H54 (cell line): ENCODE measurements around the gene ZSCAN5A.
"Not testable (repeated sequence)": the region's sequence is repeated elsewhere in the genome, so short reads cannot be mapped to it uniquely, and the experiment has no call there.

ENCODE experiments used
- DNase-seq: peaks from one replicate; pipeline ENCODE4 v3.0.0; 2011; ENCODE audit warnings: low spot score, mixed read lengths; ENCODE audit not compliant: insufficient read length
- FAIRE-seq: peaks from 3 replicates; lab custom pipeline; 2011; peaks lifted over from hg19 to GRCh38; lab: Jason Lieb, UNC
- POLR2A ChIP-seq: IDR thresholded peaks from 2 replicates; pipeline ENCODE4 v1.6.1; 2011; ENCODE audit warnings: low read depth, mild to moderate bottlenecking, low read length

Gene ZSCAN5A

DNA sequence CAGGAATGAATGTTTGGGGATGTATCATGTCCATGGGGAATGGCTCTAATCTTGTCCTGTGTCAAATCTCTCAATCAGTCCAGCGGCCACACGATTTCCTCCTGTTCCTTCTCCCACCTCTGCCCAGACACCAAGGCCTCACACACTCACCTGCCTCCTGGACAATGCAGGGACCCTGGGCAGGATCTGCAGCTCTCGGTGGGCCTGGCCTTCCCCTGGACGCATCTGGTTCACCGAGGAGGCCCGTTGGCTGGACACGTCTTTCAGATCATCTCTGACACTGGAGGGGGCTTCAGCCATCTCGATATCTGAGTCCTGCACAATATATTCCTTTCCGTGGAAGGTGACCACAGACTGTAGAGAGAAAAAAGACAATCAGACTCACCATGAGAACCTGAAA lies 91.2 kb downstream of the ZSCAN5A start:
- DNase-seq, result no peak
- TF ChIP-seq POLR2A, result no peak

DNA sequence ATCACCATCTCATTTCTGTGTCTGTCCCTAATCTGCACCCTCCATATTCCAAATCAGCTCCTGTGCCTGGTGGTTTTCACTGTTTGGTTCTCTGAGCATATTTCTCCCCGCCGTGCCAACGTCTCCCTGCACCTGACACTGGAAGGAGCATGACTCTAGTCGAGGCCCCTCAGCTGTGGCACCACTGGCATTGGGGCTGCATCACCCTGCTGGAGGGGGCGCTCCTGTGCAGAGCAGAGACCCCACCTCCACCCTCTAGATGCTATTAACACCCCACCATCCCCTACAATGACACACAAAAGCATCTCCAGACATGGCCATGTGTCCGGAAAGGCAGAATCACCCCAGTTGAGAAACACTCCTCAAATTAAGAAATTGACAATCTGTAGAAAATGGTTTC lies 91.7 kb downstream of the ZSCAN5A start:
- FAIRE-seq, result no peak
- no peak for TF ChIP-seq POLR2A

More for the DNA sequence above, 91.2 kb downstream of the ZSCAN5A start:
- FAIRE-seq, result no peak

DNA sequence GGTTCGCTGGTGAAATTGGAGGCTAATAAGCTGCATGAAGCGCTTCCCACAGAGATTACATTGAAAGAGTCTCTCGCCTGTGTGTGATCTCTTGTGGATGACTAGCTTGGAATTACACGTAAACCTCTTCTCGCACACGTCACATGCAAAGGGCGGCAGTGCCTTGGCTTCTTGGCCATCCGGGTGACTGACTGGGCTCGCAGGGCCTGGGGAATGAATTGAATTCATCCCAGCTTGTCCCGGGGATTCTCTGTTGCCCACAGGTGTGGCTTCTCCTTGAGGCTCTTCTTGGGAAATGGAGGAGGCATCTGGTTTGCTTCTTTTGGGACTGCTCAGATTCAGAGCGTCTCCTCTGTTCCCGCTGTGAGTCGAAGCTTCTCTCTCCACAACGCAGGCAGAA lies 92.8 kb downstream of the ZSCAN5A start:
- DNase-seq (no peak), FAIRE-seq (no peak)
- no peak for TF ChIP-seq POLR2A

More for the DNA sequence above, 91.7 kb downstream of the ZSCAN5A start:
- no peak for DNase-seq

DNA sequence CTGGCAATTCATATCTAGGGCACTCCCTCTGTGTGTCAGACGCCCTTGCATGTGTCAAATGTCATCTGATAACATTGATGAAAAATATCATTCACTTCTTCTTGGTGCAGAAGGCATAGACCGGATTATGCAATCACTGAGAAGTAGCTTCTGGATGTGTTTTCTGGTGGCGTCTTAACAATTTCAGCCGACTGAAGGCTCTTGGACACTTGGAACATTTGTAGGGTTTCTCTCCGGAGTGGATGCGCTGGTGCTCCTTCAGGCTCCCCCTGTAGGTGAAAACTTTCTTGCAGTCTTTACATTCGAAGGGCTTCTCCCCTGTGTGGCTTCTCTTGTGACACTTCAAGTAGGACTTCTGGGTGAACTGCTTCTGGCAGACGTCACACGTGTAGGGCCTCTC lies 93.2 kb downstream of the ZSCAN5A start:
- DNase-seq, FAIRE-seq: not testable (repeated sequence)

DNA sequence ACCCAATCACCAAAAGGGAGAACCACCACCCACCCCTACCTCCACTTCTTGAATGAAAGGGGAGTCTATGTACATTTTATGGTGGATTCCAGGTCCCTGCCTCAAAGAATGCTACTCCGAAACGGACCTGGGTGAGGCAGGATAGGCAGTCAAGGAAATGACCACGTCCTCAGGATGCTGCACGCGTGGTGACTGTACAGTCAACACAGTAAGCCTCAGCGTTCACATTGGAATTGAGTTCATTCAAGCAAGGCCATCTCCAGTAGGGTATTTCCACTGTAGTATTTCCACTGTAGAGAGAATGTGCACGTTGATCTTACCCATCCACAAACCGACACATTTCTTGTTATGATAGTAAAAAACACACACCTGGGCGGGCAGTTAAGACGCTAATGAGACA lies 95.7 kb downstream of the ZSCAN5A start:
- DNase-seq, result no peak
- no peak for TF ChIP-seq POLR2A
- FAIRE-seq, result no peak

GRCh38 chr19:56217039-56217949 lies 97.3 kb downstream of the ZSCAN5A start:
- DNase-seq (no peak), FAIRE-seq (no peak)
- no peak for TF ChIP-seq POLR2A

GRCh38 chr19:56211718-56212117 lies 102.9 kb downstream of the ZSCAN5A start:
- no peak for FAIRE-seq
- no peak for DNase-seq
- no peak for TF ChIP-seq POLR2A

- DNase-seq, FAIRE-seq: not testable (repeated sequence)
Measured at GRCh38 chr19:56210036-56210435, 104.6 kb downstream of the ZSCAN5A start.

DNA sequence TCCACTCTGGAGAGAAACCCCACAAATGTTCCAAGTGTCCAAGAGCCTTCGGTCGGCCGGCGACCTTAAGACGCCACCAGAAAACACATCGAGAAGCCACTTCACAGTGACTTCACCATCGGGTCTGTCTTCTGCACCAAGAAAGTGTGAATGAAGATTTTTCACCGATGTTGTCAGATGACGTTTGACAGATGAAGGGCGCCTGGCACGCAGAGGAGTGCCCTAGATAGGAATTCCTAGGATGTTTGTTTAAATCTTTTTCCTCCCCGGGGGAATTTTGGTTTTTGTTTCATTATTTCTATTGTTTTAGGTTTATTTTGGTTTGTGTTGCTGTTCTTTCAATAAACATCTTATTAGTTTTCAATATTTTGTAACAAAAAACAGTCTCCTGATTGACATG lies 105.5 kb downstream of the ZSCAN5A start:
- no peak for FAIRE-seq
- no peak for DNase-seq
- TF ChIP-seq POLR2A, result no peak

DNA sequence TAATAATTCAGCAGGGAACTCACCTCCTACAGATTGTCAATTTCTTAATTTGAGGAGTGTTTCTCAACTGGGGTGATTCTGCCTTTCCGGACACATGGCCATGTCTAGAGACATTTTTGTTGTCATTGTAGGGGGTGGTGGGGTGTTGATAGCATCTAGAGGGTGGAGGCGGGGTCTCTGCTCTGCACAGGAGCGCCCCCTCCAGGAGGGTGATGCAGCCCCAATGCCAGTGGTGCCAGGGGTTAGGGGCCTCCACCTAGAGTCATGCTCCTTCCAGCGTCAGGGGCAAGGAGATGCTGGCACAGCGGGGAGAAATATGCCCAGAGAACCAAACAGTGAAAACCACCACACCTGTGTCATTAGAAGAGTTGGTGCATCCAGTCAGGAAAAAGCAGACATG lies 107.1 kb downstream of the ZSCAN5A start:
- FAIRE-seq, DNase-seq: not testable (repeated sequence)

DNA sequence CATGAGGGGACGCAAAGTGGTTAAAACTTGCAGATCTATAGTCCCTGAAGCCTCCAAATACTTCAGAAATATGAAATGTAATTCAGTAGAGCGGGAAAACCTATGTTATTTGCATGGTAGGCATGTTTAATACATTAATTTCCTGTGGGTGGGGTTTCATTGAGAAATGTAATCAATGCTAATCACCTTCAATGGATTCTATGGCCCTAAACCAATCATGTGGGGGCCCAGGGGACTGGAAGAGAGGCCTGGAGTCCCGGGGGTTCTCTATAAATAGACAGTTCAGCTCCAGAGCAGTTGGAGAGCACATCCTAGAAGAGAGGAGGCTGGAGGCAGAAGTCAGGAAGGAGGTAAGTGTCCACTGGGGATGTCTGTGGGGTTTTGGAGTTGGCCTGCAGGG lies 112.7 kb downstream of the ZSCAN5A start, which contains the start of gene ZSCAN5C:
TSS of gene ZSCAN5C (plus strand) at position 301 of the 400 bp plus-strand sequence. CDS start 3,641 bp downstream, outside the sequence.
- DNase-seq (no peak), FAIRE-seq (no peak)
- no peak for TF ChIP-seq POLR2A

GRCh38 chr19:56199687-56200086 lies 115.0 kb downstream of the ZSCAN5A start:
- TF ChIP-seq POLR2A, result no peak
- no peak for DNase-seq
- no peak for FAIRE-seq

- FAIRE-seq, DNase-seq: not testable (repeated sequence)
Measured at GRCh38 chr19:56197646-56198045, 117.0 kb downstream of the ZSCAN5A start, which contains the start of gene ZSCAN5B. Gene ZSCAN5B, minus strand, starts transcription at chr19:56197783. Its CDS starts 4,731 bp downstream, at chr19:56193052.

- FAIRE-seq (no peak), DNase-seq (no peak)
Measured at GRCh38 chr19:56193981-56194640, 120.5 kb downstream of the ZSCAN5A start.

More at GRCh38 chr19:56193981-56194640, 120.5 kb downstream of the ZSCAN5A start:
- TF ChIP-seq POLR2A, result no peak
